Tibial nerve (tissue), 4 donors: ENCODE measurements around the gene CAVIN2. TPM values are rescaled to one million over a fixed set of nuclear protein-coding genes. Genes with fewer than 3 reads are reported as not detected.

Experiments
- DNase-seq, 2 donors: peaks; one replicate each; pipeline ENCODE4 v3.0.0-alpha.2; 2019; ENCODE audit warnings: low spot score in 2 of 2
- H3K27ac ChIP-seq, 4 donors: fragments of 200-600 bp; sonication (generic) in 3 of 4; one replicate each; pipeline ENCODE4 v1.5.1; 2017 to 2019; ENCODE audit warnings: mild to moderate bottlenecking in 1 of 4
- H3K27me3 ChIP-seq, 2 donors: fragments of 200-600 bp; sonication (generic) in 1 of 2; one replicate each; pipeline versions ENCODE4 v1.5.1 to v1.6.0; 2017 to 2019
- H3K36me3 ChIP-seq, 3 donors: fragments of 200-600 bp; sonication (generic); one replicate each; pipeline ENCODE4 v1.5.1; 2018 to 2019
- H3K4me1 ChIP-seq, 4 donors: fragments of 200-600 bp; sonication (generic) in 3 of 4; one replicate each; pipeline ENCODE4 v1.5.1; 2017 to 2019
- H3K4me3 ChIP-seq, 4 donors: fragments of 200-600 bp; sonication (generic) in 3 of 4; one replicate each; pipeline ENCODE4 v1.5.1; 2017 to 2019; ENCODE audit warnings: mild to moderate bottlenecking in 1 of 4, moderate library complexity in 1 of 4
- H3K9me3 ChIP-seq, 4 donors: fragments of 200-600 bp; sonication (generic) in 3 of 4; one replicate each; pipeline ENCODE4 v1.5.1; 2017 to 2019
- EP300 ChIP-seq, 2 donors: sonication (generic); formaldehyde crosslinking; IDR thresholded peaks; one replicate each; pipeline ENCODE4 v1.6.1; 2017; ENCODE audit warnings: antibody characterized with exemption in 2 of 2, mild to moderate bottlenecking in 1 of 2
- POLR2A ChIP-seq, 2 donors: fragments of 450-650 bp; IDR thresholded peaks; one replicate each; pipeline ENCODE4 v1.6.1; 2017; ENCODE audit warnings: antibody characterized with exemption in 2 of 2, mild to moderate bottlenecking in 2 of 2, moderate library complexity in 2 of 2
- WGBS, 2 donors: methylation state at CpG; one replicate each; pipeline ENCODE4 v1.1.5; 2018; 5-methylcytosine and 5-hydroxymethylcytosine counted together
- total RNA-seq, 4 donors: library from RNA; depleted of rRNA; stranded (reverse); fragments of >200 nt; gene quantifications; one replicate each; pipeline ENCODE4 v1.1.0, GENCODE V29; 2016
- TF ChIP-seq, protein P1 (sequence below), 5 experiments: fragments of 200-600 bp in 3 of 5; fragments of 450-650 bp in 2 of 5; sonication (generic) in 3 of 5; IDR thresholded peaks; one replicate each; pipeline ENCODE4 v1.5.1; 2016 to 2019; ENCODE audit warnings: antibody characterized with exemption in 5 of 5, mild to moderate bottlenecking in 3 of 5, moderate library complexity in 2 of 5

CAVIN2 gene
- total RNA-seq, 4 donors from 2014 or later, result 47.9 to 54.0 (median 50.9) TPM

DNA sequence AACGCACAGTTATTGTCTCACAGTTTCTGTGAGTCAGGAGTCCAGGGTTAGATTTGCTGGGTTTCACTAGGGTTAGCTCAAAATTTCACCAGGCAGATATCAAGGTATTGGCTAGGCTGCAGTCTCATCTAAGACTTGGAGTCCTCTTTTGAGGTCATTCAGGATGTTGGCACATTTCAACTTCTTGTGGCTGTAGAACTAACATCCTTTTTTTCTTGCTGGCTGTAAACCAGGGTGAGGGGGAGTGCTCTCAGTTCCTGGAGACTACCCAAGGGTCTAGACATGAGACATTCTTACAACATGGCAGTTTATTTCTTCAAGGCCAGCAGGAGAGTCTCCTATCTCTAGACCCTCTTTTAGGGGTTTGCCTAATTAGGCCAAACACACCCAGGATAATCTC, 12.8 kb upstream of the CAVIN2 start:
- Histone ChIP-seq H3K4me3 (no peak overlapping the region), H3K9me3 (peaks cover 0 to 2% (median 0%) of the 10 kb centered on the region in 4 donors), H3K27me3 (no peaks in the 10 kb centered on the region), H3K4me1 (peaks cover 0 to 5% (median 0%) of the 10 kb centered on the region in 4 donors), H3K27ac (no peak overlapping the region), H3K36me3 (no peaks in the 10 kb centered on the region)
- 94 to 96% methylated on average over 1 of the region's 1 CpG for WGBS, 2 donors
- TF ChIP-seq POLR2A (IDR thresholded peaks at IDR 0.05) (no peak), EP300 (IDR thresholded peaks at IDR 0.05) (no peak)
- TF ChIP-seq, protein P1, sequence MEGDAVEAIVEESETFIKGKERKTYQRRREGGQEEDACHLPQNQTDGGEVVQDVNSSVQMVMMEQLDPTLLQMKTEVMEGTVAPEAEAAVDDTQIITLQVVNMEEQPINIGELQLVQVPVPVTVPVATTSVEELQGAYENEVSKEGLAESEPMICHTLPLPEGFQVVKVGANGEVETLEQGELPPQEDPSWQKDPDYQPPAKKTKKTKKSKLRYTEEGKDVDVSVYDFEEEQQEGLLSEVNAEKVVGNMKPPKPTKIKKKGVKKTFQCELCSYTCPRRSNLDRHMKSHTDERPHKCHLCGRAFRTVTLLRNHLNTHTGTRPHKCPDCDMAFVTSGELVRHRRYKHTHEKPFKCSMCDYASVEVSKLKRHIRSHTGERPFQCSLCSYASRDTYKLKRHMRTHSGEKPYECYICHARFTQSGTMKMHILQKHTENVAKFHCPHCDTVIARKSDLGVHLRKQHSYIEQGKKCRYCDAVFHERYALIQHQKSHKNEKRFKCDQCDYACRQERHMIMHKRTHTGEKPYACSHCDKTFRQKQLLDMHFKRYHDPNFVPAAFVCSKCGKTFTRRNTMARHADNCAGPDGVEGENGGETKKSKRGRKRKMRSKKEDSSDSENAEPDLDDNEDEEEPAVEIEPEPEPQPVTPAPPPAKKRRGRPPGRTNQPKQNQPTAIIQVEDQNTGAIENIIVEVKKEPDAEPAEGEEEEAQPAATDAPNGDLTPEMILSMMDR (IDR thresholded peaks at IDR 0.05), result no peak
- no peak for DNase-seq

DNA sequence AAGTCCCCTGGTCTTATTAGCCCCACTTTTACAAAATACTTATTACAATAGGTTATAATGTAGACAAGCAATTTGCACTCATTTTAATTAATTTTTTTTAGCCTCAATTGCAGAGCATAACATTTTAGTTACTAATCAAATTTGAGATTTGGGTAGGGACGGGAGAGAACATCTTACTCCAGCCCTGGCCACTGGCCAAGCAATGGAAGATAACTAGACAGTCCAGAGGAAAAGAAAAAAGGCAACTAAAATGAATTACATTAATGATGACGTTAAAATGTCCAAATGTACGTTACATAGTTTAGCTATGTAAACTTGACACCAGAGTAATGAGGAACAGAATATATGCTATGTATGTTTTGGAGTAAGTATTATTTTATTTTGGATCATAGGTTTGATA, 11.0 kb upstream of the CAVIN2 start:
- H3K36me3 ChIP-seq, result no peaks in the 10 kb centered on the region
- no peak overlapping the region for H3K4me3 ChIP-seq
- H3K27me3 ChIP-seq, result no peaks in the 10 kb centered on the region
- peaks cover 0 to 2% (median 0%) of the 10 kb centered on the region in 4 donors for H3K9me3 ChIP-seq
- WGBS, 2 donors, result 85 to 87% methylated on average over 3 of the region's 3 CpGs
- TF ChIP-seq, protein P1 (IDR thresholded peaks at IDR 0.05), result no peak
- TF ChIP-seq EP300 (IDR thresholded peaks at IDR 0.05) (no peak), POLR2A (IDR thresholded peaks at IDR 0.05) (no peak)
- H3K4me1 ChIP-seq, result peaks cover 0 to 12% (median 0%) of the 10 kb centered on the region in 4 donors
- no peak overlapping the region for H3K27ac ChIP-seq
- DNase-seq, result no peak

DNA sequence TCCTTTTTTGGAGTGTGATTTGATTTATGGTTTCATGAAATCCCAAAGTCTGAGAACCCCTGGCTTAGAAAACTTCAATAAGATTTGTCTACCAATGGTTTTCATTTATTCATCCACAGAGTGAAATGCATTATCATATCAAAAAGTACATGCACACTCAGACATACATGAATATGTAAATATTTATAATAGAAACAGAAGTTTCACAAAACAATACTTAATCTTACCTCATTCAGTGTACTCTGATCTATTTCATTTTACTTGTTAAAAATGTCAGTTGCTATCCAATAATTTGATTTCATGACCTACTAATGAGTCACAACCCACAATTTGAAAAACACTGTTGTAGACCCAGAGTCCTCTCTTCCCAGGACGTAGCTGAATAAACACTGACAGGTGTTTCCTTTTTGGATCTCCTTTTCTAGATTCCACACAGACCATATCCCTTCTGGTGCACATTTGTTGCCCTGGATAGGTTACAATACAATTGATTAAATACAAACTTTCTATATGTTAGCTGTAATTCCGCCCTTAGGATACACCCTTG, 10.4 kb upstream of the CAVIN2 start:
- TF ChIP-seq EP300 (IDR thresholded peaks at IDR 0.05) (no peak), POLR2A (IDR thresholded peaks at IDR 0.05) (no peak)
- TF ChIP-seq, protein P1 (IDR thresholded peaks at IDR 0.05), result no peak
- Histone ChIP-seq H3K27me3 (no peaks in the 10 kb centered on the region), H3K4me1 (peaks cover 0 to 12% (median 0%) of the 10 kb centered on the region in 4 donors), H3K9me3 (peaks cover 0 to 2% (median 0%) of the 10 kb centered on the region in 4 donors), H3K27ac (no peak overlapping the region), H3K36me3 (no peaks in the 10 kb centered on the region), H3K4me3 (no peak overlapping the region)
- DNase-seq, result no peak
- WGBS, 2 donors, result 68 to 71% methylated on average over 2 of the region's 2 CpGs

DNA sequence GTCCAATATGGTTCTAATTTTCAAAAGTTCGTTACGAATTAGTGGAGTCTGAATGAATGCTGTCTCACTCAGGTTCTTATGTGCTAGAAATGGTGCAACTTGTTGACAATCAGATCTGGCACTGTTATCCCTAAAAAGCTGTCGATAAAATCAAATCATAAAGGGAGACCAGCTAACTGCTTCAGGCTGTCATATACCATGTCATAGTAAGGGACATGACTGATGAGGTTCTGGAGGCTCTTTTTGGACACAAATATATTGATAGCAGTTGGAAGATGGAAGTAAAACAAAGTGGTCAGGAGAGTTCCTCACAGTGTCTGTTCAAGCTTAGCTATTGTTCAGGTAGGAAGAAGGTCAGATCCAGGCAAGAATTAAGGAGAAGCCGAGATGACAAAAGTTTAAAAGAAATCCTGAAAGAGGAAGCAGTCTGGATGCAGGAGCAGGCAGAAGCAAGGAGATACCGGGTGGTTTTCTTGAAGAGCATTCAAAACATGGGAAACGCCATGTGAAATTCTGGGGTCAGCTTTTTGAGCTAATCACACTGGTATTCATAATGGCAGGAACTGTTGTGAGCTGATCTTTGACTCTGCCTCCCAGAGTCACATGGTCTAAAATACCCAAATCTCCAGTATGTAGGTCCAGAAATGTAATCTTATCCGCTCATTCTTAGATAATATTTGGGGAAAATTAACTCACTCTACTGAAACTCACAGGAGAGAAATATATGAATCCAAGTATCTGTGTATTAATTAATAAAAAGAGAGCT, 9.4 kb upstream of the CAVIN2 start:
- peaks cover 0 to 2% (median 0%) of the 10 kb centered on the region in 4 donors for H3K9me3 ChIP-seq
- TF ChIP-seq POLR2A (IDR thresholded peaks at IDR 0.05) (no peak), EP300 (IDR thresholded peaks at IDR 0.05) (no peak)
- TF ChIP-seq, protein P1 (IDR thresholded peaks at IDR 0.05), result no peak
- no peaks in the 10 kb centered on the region for H3K36me3 ChIP-seq
- peaks cover 0 to 12% (median 0%) of the 10 kb centered on the region in 4 donors for H3K4me1 ChIP-seq
- no peak overlapping the region for H3K27ac ChIP-seq
- 91% methylated on average over 7 of the region's 7 CpGs for WGBS, 2 donors
- no peak overlapping the region for H3K4me3 ChIP-seq
- H3K27me3 ChIP-seq, result no peaks in the 10 kb centered on the region
- DNase-seq, result no peak

DNA sequence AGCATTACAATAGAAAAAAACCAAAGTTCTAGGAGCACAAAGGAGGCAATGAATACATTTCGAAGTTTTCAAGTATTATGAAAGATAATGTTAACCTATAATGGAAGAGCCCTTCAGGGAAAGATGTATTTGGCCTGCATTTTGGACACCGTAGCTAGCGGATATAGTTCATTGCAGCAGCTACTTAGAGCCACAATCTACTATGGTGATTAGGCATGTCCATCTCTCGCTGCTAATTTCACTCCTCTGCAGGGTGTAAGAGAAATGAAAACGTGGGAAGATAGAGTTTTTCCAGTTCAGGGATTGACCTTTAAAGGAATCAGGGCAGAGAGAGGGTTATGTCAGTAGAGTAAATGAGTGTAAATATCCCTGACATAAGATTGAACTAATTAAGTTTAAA, 8.5 kb upstream of the CAVIN2 start:
- DNase-seq, result no peak
- Histone ChIP-seq H3K4me1 (peaks cover 0 to 12% (median 0%) of the 10 kb centered on the region in 4 donors), H3K9me3 (peaks cover 0 to 2% (median 0%) of the 10 kb centered on the region in 4 donors), H3K27ac (no peak overlapping the region), H3K4me3 (no peak overlapping the region), H3K36me3 (no peaks in the 10 kb centered on the region), H3K27me3 (no peaks in the 10 kb centered on the region)
- 71 to 73% methylated on average over 5 of the region's 5 CpGs for WGBS, 2 donors
- TF ChIP-seq EP300 (IDR thresholded peaks at IDR 0.05) (no peak), POLR2A (IDR thresholded peaks at IDR 0.05) (no peak)
- TF ChIP-seq, protein P1 (IDR thresholded peaks at IDR 0.05), result no peak
